HG03045 (cell line): ENCODE results near the gene LIFR.

Source experiments
- ATAC-seq: cut with Tn5 transposase; IDR thresholded peaks from one replicate; pipeline ENCODE4 v1.9.1; 2021; ENCODE audit warnings: mild to moderate bottlenecking, moderate library complexity; ENCODE audit not compliant: unreplicated experiment

The LIFR gene

GRCh38 chr5:38445374-38446028 is 110.9 kb downstream of the LIFR start:
- ATAC-seq: no peak

- ATAC-seq: no peak
Measured at GRCh38 chr5:38443390-38443789, 113.1 kb downstream of the LIFR start.

- no peak for ATAC-seq
Measured at GRCh38 chr5:38442247-38442573, 114.2 kb downstream of the LIFR start.

GRCh38 chr5:38441453-38442246 is 114.8 kb downstream of the LIFR start:
- peak; percentile 98 for ATAC-seq

- no peak for ATAC-seq
Measured at GRCh38 chr5:38438757-38439156, 117.7 kb downstream of the LIFR start.

- no peak for ATAC-seq
Measured at GRCh38 chr5:38434966-38435705, 121.3 kb downstream of the LIFR start.

- ATAC-seq: no peak
Measured at GRCh38 chr5:38433160-38433861, 123.1 kb downstream of the LIFR start.

GRCh38 chr5:38431242-38431853 is 125.1 kb downstream of the LIFR start:
- no peak for ATAC-seq

GRCh38 chr5:38426986-38427950 is 129.2 kb downstream of the LIFR start:
- no peak for ATAC-seq

GRCh38 chr5:38426490-38426889 is 130.0 kb downstream of the LIFR start:
- no peak for ATAC-seq
